ENCODE results near the gene FRMPD4.

DNA sequence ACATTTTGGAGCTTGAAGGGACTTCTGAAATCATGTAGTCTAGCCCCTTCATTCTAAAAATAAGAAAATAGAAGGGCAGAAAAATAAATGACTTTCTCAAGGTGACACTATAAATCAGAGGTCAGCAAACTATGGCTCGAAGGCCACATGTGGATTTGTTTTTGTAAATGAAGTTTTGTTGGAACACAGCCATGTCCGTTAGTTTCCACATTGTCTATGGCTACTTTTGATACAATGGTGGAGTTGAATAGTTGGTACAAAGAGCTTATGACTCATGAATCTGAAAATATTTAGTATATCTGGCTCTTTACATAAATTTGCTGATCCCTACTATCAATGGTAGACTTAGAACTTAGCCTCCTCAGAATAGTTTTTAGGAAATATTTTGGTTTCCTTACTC, 350.5 kb downstream of the FRMPD4 start:
- TF ChIP-seq CTCF (IDR thresholded peaks at IDR 0.05 in 2 of 3, conservative IDR thresholded peaks at IDR 0.05 in 1 of 3; ENCODE audit: control insufficient read depth in 2 of 3, extremely low read depth in 1 of 3, insufficient read depth in 1 of 3, low read depth in 3 of 3, low read length in 3 of 3) (no peak), EP300 (IDR thresholded peaks at IDR 0.05; ENCODE audit: borderline replicate concordance in 1 of 2, control insufficient read depth in 1 of 2, low read depth in 2 of 2, low read length in 2 of 2) (no peak), JUND (IDR thresholded peaks at IDR 0.05; ENCODE audit: low read depth, low read length) (no peak)

Measured in GM12878 (cell line).